B cell (primary cell): ENCODE results near the gene RAPGEF6. TPM values are rescaled to one million over a fixed set of nuclear protein-coding genes. Genes with fewer than 3 reads are reported as not detected.
A peak's percentile ranks its signal among the peaks of the same experiment; 100 is the strongest.

Source experiments
- ATAC-seq: fragments of 200-7000 bp; cut with Tn5 transposase; one replicate; pipeline ENCODE4 v1.10.0; 2021; ENCODE audit warnings: low read depth, mild to moderate bottlenecking, moderate number of reproducible peaks, moderate library complexity
- CTCF ChIA-PET: fragments of 350-600 bp; sonication (Branson Sonifier 250); formaldehyde crosslinking; loops from one replicate; lab custom pipeline; 2021; ENCODE audit warnings: antibody characterized with exemption, inconsistent platforms; lab: Charles Lee
- POLR2A ChIA-PET: fragments of 350-600 bp; sonication (Branson Sonifier 250); formaldehyde crosslinking; loops from one replicate; lab custom pipeline; 2021; ENCODE audit warnings: antibody characterized with exemption; lab: Charles Lee
- DNase-seq: peaks from one replicate; pipeline ENCODE4 v3.0.0; 2013
- H2AFZ ChIP-seq: 2 replicates; pipeline ENCODE4 v1.6.1; 2012; ENCODE audit warnings: mild to moderate bottlenecking, low read depth, low read length; ENCODE audit not compliant: insufficient read depth, poor library complexity, severe bottlenecking
- H3K27ac ChIP-seq, 2 donors: 1 replicate in 1 of 2; 2 replicates in 1 of 2; pipeline ENCODE4 v1.5.1; 2012 to 2013; ENCODE audit warnings: low read length in 2 of 2, mild to moderate bottlenecking in 2 of 2, moderate library complexity in 1 of 2
- H3K27me3 ChIP-seq, 4 experiments: fragments of 200-600 bp in 1 of 4; sonication (generic) in 1 of 4; replicated peaks in 1 of 4; 1 replicate in 2 of 4; 2 replicates in 2 of 4; pipeline versions ENCODE4 v1.6.1 to v1.7.0; 2013 to 2016; ENCODE audit warnings: low read length in 3 of 4, mild to moderate bottlenecking in 2 of 4, mixed read lengths in 1 of 4, moderate library complexity in 1 of 4; ENCODE audit not compliant: insufficient read depth in 4 of 4, control insufficient read depth in 3 of 4; ENCODE audit errors: control extremely low read depth in 1 of 4
- H3K36me3 ChIP-seq, 2 experiments: replicated peaks in 1 of 2; 1 replicate in 1 of 2; 2 replicates in 1 of 2; pipeline versions ENCODE4 v1.6.1 to v1.7.1; 2013; ENCODE audit warnings: low read length in 1 of 2; ENCODE audit not compliant: insufficient read depth in 2 of 2, control insufficient read depth in 1 of 2; ENCODE audit errors: control extremely low read depth in 1 of 2, extremely low read depth in 1 of 2
- H3K4me1 ChIP-seq, 2 donors: fragments of 200-600 bp in 1 of 2; sonication (generic) in 1 of 2; 1 replicate in 1 of 2; 2 replicates in 1 of 2; pipeline versions ENCODE4 v1.5.1 to v1.6.1; 2013 to 2017; ENCODE audit warnings: low read length in 2 of 2; ENCODE audit not compliant: control insufficient read depth in 2 of 2, insufficient read depth in 2 of 2
- H3K4me2 ChIP-seq: replicated peaks from 2 replicates; pipeline ENCODE3; 2012; ENCODE audit warnings: mild to moderate bottlenecking, low read depth, low read length; ENCODE audit not compliant: poor library complexity, severe bottlenecking
- H3K4me3 ChIP-seq, 5 experiments: fragments of 200-600 bp in 1 of 5; sonication (generic) in 1 of 5; 1 replicate in 3 of 5; 2 replicates in 2 of 5; pipeline versions ENCODE4 v1.5.1 to v1.7.0; 2011 to 2016; ENCODE audit warnings: low read length in 4 of 5, mild to moderate bottlenecking in 4 of 5, low read depth in 2 of 5, control low read depth in 1 of 5, moderate library complexity in 1 of 5; ENCODE audit not compliant: insufficient read depth in 1 of 5; ENCODE audit errors: control extremely low read depth in 1 of 5, extremely low read depth in 1 of 5
- H3K79me2 ChIP-seq: fragments of 200-600 bp; sonication (generic); one replicate; pipeline ENCODE4 v1.6.0; 2016; ENCODE audit warnings: low read length; ENCODE audit not compliant: control insufficient read depth, insufficient read depth
- H3K9ac ChIP-seq: fragments of 200-600 bp; sonication (generic); 2 replicates; pipeline ENCODE4 v1.6.1; 2017; ENCODE audit warnings: mild to moderate bottlenecking, low read length, moderate library complexity
- H3K9me3 ChIP-seq, 3 donors: one replicate each; pipeline versions ENCODE4 v1.6.1 to v1.7.1; 2013; ENCODE audit warnings: low read length in 2 of 3; ENCODE audit not compliant: control insufficient read depth in 2 of 3, insufficient read depth in 1 of 3; ENCODE audit errors: control extremely low read depth in 1 of 3
- H4K20me1 ChIP-seq: 2 replicates; pipeline ENCODE4 v1.6.0; 2012; ENCODE audit warnings: mild to moderate bottlenecking, low read length; ENCODE audit not compliant: insufficient read depth, control insufficient read depth, poor library complexity, severe bottlenecking
- H3K27ac Mint-ChIP-seq: one replicate; pipeline ENCODE4 v1.8.0; 2021; ENCODE audit warnings: mixed read lengths
- H3K27me3 Mint-ChIP-seq: one replicate; pipeline ENCODE4 v1.8.0; 2021; ENCODE audit warnings: mixed read lengths
- H3K4me1 Mint-ChIP-seq: one replicate; pipeline ENCODE4 v1.8.0; 2021; ENCODE audit warnings: mixed read lengths
- H3K4me3 Mint-ChIP-seq: one replicate; pipeline ENCODE4 v1.8.0; 2021; ENCODE audit warnings: mixed read lengths
- H3K9me3 Mint-ChIP-seq: one replicate; pipeline ENCODE4 v1.8.0; 2022; ENCODE audit warnings: mixed read lengths; ENCODE audit not compliant: insufficient read depth
- CTCF ChIP-seq: fragments of 200-600 bp; IDR thresholded peaks from one replicate; pipeline ENCODE4 v1.8.0; 2022; ENCODE audit warnings: antibody characterized with exemption, mild to moderate bottlenecking
- EZH2 ChIP-seq: IDR thresholded peaks from 2 replicates; pipeline ENCODE4 v1.6.1; 2012; ENCODE audit warnings: borderline replicate concordance, low read depth, mild to moderate bottlenecking, moderate library complexity, low read length; ENCODE audit not compliant: insufficient read depth, poor library complexity, severe bottlenecking
- WGBS: methylation state at CpG from one replicate; pipeline ENCODE4 v1.1.5; 2013; ENCODE audit warnings: missing lambda C conversion rate; ENCODE audit not compliant: insufficient coverage; 5-methylcytosine and 5-hydroxymethylcytosine counted together
- intact Hi-C: fragments of 100-400 bp; cut with micrococcal nuclease; formaldehyde crosslinking; loops from one replicate; pipeline ENCODE4 v1.10.0; 2022
- polyA plus RNA-seq: library from polyadenylated mRNA; depleted of rRNA; stranded (reverse); fragments of >200 nt; gene quantifications from 2 replicates; pipeline ENCODE4 v1.2.3, GENCODE V29; 2012
- total RNA-seq, 2 donors: library from RNA; stranded (reverse); fragments of 120-200 nt in 1 of 2; gene quantifications; 1 replicate in 1 of 2; 2 replicates in 1 of 2; pipeline versions ENCODE4 v1.2.3 to v1.2.4, GENCODE V29; 2013 to 2022

The RAPGEF6 gene
- total and polyA plus RNA-seq, 2 donors (not counting 1 experiment from before 2014, with no cell fraction given): 9.8 to 56.2 TPM

GRCh38 chr5:131530706-131531331 is 104.2 kb downstream of the RAPGEF6 start:
- no CpG with 5 or more reads among the region's 2 CpGs for WGBS
- Histone ChIP-seq H3K27me3 (no peaks in the 10 kb centered on the region), H3K4me2 (no peak overlapping the region), H3K4me3 (no peak overlapping the region), H3K9me3 (no peaks in the 10 kb centered on the region), H3K79me2 (peaks cover 61% of the 10 kb centered on the region), H4K20me1 (no peaks in the 10 kb centered on the region), H2AFZ (no peak overlapping the region), H3K4me1 (peaks cover 5 to 16% of the 10 kb centered on the region in 2 donors), H3K36me3 (no peaks in the 10 kb centered on the region), H3K9ac (no peak overlapping the region), H3K27ac (no peak overlapping the region)
- TF ChIP-seq CTCF (no peak), EZH2 (no peak)
- CTCF ChIA-PET: interaction anchor here (0.8 kb wide), 1 partner anchor 995 kb away, joined by 3 read pairs; no protein-coding TSS in a partner anchor
- Mint-ChIP-seq H3K4me3 (no peak overlapping the region), H3K4me1 (peaks cover 40% of the 10 kb centered on the region), H3K9me3 (no peaks in the 10 kb centered on the region), H3K27me3 (no peaks in the 10 kb centered on the region), H3K27ac (peak overlapping the region; percentile 21)
- DNase-seq (no peak), ATAC-seq (no peak)
- intact Hi-C loops: no loop called here
- POLR2A ChIA-PET: no interaction called here

DNA sequence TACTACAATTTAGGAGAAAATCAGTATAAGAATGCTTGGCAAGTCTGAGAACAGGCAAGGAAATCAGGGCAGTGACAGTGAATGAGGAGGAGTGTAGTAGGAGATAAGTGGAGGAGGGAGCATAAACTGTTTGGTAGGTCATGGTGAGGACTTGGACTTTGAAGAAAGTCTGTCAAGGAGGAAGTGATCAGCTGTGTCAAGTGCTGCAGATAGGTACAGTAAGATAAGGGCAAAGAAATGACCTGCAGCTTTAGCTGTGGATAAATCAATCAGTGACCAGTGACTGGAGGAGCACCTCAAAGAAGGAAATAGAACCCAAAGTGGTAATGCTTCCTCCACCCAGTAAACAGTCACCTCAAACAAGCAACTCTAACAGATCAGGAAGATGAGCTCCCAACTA is 106.3 kb downstream of the RAPGEF6 start:
- Histone ChIP-seq H3K36me3 (no peaks in the 10 kb centered on the region), H3K27me3 (no peaks in the 10 kb centered on the region), H3K9ac (no peak overlapping the region), H3K9me3 (no peaks in the 10 kb centered on the region), H3K4me1 (peaks cover 10 to 20% of the 10 kb centered on the region in 2 donors), H3K4me3 (no peak overlapping the region), H2AFZ (no peak overlapping the region), H4K20me1 (no peaks in the 10 kb centered on the region), H3K79me2 (peaks cover 72% of the 10 kb centered on the region), H3K27ac (peak overlapping the region in 1 of 2 donors; percentile 7), H3K4me2 (no peak overlapping the region)
- H3K9me3 Mint-ChIP-seq: no peaks in the 10 kb centered on the region
- peaks cover 37% of the 10 kb centered on the region for H3K4me1 Mint-ChIP-seq
- no peak overlapping the region for H3K4me3 Mint-ChIP-seq
- peak overlapping the region; percentile 4 for H3K27ac Mint-ChIP-seq
- no peak for TF ChIP-seq EZH2
- intact Hi-C loops: no loop called here
- DNase-seq (no peak), ATAC-seq (no peak)
- ChIA-PET POLR2A (no interaction called here), CTCF (interaction anchor here (0.8 kb wide), 1 partner anchor 60 kb away, joined by 3 read pairs; no protein-coding TSS in a partner anchor)
- no peaks in the 10 kb centered on the region for H3K27me3 Mint-ChIP-seq
